ENCODE data around the gene CRACR2A.

Gene CRACR2A

GRCh38 chr12:3628629-3629028 is 124.3 kb downstream of the CRACR2A start:
- Histone ChIP-seq H3K27me3 (ENCODE audit: low read depth, low read length) (no peaks in the 10 kb centered on the region), H3K27ac (ENCODE audit: low read length) (no peak overlapping the region), H3K9me3 (ENCODE audit: insufficient read depth, low read length) (no peaks in the 10 kb centered on the region), H2AFZ (ENCODE audit: low read depth, low read length) (no peak overlapping the region), H3K4me3 (ENCODE audit: low read length) (no peak overlapping the region), H4K20me1 (ENCODE audit: insufficient read depth, low read length) (no peaks in the 10 kb centered on the region), H3K9ac (ENCODE audit: low read length) (no peak overlapping the region), H3K4me1 (ENCODE audit: low read length) (no peaks in the 10 kb centered on the region), H3K4me2 (ENCODE audit: low read length) (no peak overlapping the region), H3K36me3 (replicated peaks; ENCODE audit: low read depth, low read length) (peaks cover 2% of the 10 kb centered on the region), H3K79me2 (ENCODE audit: low read length) (no peaks in the 10 kb centered on the region)
- no peak for TF ChIP-seq CTCF (IDR thresholded peaks at IDR 0.05; ENCODE audit: low read depth, low read length)
- TF ChIP-seq EZH2phosphoT487 (IDR thresholded peaks at IDR 0.05; ENCODE audit: low read depth): no peak

- Histone ChIP-seq H3K27ac (ENCODE audit: low read length) (no peak overlapping the region), H3K79me2 (ENCODE audit: low read length) (no peaks in the 10 kb centered on the region), H3K27me3 (ENCODE audit: low read depth, low read length) (no peaks in the 10 kb centered on the region), H2AFZ (ENCODE audit: low read depth, low read length) (no peak overlapping the region), H3K36me3 (replicated peaks; ENCODE audit: low read depth, low read length) (peaks cover 1% of the 10 kb centered on the region), H3K4me3 (ENCODE audit: low read length) (no peak overlapping the region), H3K4me1 (ENCODE audit: low read length) (peaks cover 10% of the 10 kb centered on the region), H3K4me2 (ENCODE audit: low read length) (no peak overlapping the region), H4K20me1 (ENCODE audit: insufficient read depth, low read length) (no peaks in the 10 kb centered on the region), H3K9ac (ENCODE audit: low read length) (no peak overlapping the region), H3K9me3 (ENCODE audit: insufficient read depth, low read length) (no peaks in the 10 kb centered on the region)
- TF ChIP-seq CTCF (IDR thresholded peaks at IDR 0.05; ENCODE audit: low read depth, low read length) (no peak), EZH2phosphoT487 (IDR thresholded peaks at IDR 0.05; ENCODE audit: low read depth) (no peak)
Measured at GRCh38 chr12:3627336-3627735, 125.6 kb downstream of the CRACR2A start.

GRCh38 chr12:3624273-3624672 is 128.6 kb downstream of the CRACR2A start:
- H3K27me3 ChIP-seq (ENCODE audit: low read depth, low read length): no peaks in the 10 kb centered on the region
- no peak for TF ChIP-seq CTCF (IDR thresholded peaks at IDR 0.05; ENCODE audit: low read depth, low read length)
- no peak for TF ChIP-seq EZH2phosphoT487 (IDR thresholded peaks at IDR 0.05; ENCODE audit: low read depth)
- peaks cover 5% of the 10 kb centered on the region for H3K36me3 ChIP-seq (replicated peaks; ENCODE audit: low read depth, low read length)
- H3K4me2 ChIP-seq (ENCODE audit: low read length): no peak overlapping the region
- H3K79me2 ChIP-seq (ENCODE audit: low read length): no peaks in the 10 kb centered on the region
- no peaks in the 10 kb centered on the region for H4K20me1 ChIP-seq (ENCODE audit: insufficient read depth, low read length)
- no peak overlapping the region for H3K4me3 ChIP-seq (ENCODE audit: low read length)
- H3K27ac ChIP-seq (ENCODE audit: low read length): no peak overlapping the region
- no peak overlapping the region for H2AFZ ChIP-seq (ENCODE audit: low read depth, low read length)
- no peaks in the 10 kb centered on the region for H3K9me3 ChIP-seq (ENCODE audit: insufficient read depth, low read length)
- peaks cover 10% of the 10 kb centered on the region for H3K4me1 ChIP-seq (ENCODE audit: low read length)
- H3K9ac ChIP-seq (ENCODE audit: low read length): no peak overlapping the region

- H3K79me2 ChIP-seq (ENCODE audit: low read length): no peaks in the 10 kb centered on the region
- TF ChIP-seq CTCF (IDR thresholded peaks at IDR 0.05; ENCODE audit: low read depth, low read length) (no peak), EZH2phosphoT487 (IDR thresholded peaks at IDR 0.05; ENCODE audit: low read depth) (no peak)
- H3K27me3 ChIP-seq (ENCODE audit: low read depth, low read length): no peaks in the 10 kb centered on the region
- H3K4me2 ChIP-seq (ENCODE audit: low read length): peak overlapping the region; percentile 7; the same call in 1 of the 2 replicates
- no peaks in the 10 kb centered on the region for H4K20me1 ChIP-seq (ENCODE audit: insufficient read depth, low read length)
- H3K36me3 ChIP-seq (replicated peaks; ENCODE audit: low read depth, low read length): peaks cover 5% of the 10 kb centered on the region
- no peaks in the 10 kb centered on the region for H3K9me3 ChIP-seq (ENCODE audit: insufficient read depth, low read length)
- H2AFZ ChIP-seq (ENCODE audit: low read depth, low read length): no peak overlapping the region
- H3K27ac ChIP-seq (ENCODE audit: low read length): no peak overlapping the region
- H3K4me3 ChIP-seq (ENCODE audit: low read length): no peak overlapping the region
- H3K9ac ChIP-seq (ENCODE audit: low read length): no peak overlapping the region
- peaks cover 10% of the 10 kb centered on the region for H3K4me1 ChIP-seq (ENCODE audit: low read length)
Measured at GRCh38 chr12:3622822-3623690, 129.9 kb downstream of the CRACR2A start.
